ENCODE results near the gene TBC1D22A. TPM values are rescaled to one million over a fixed set of nuclear protein-coding genes. Genes with fewer than 3 reads are reported as not detected.

The TBC1D22A gene
- total RNA-seq, 4 donors from 2014 or later, result 31.2 to 111 (median 41.8) TPM

GRCh38 chr22:46986788-46987187 is 224.3 kb downstream of the TBC1D22A start:
- 97% methylated on average over 11 of the region's 11 CpGs; no CpG with 5 or more reads in 1 of the 2 donors for WGBS, 2 donors (ENCODE audit: low coverage in 1 of 2)
- no peak for DNase-seq
- Histone ChIP-seq H3K9me3 (no peaks in the 10 kb centered on the region), H3K36me3 (no peaks in the 10 kb centered on the region), H3K4me1 (no peaks in the 10 kb centered on the region), H3K4me3 (no peak overlapping the region), H3K27me3 (no peaks in the 10 kb centered on the region), H3K27ac (no peak overlapping the region)
- TF ChIP-seq POLR2AphosphoS5 (IDR thresholded peaks at IDR 0.05) (no peak), POLR2A (IDR thresholded peaks at IDR 0.05) (no peak), EP300 (IDR thresholded peaks at IDR 0.05; ENCODE audit: low read depth) (no peak)
- TF ChIP-seq, protein P1, sequence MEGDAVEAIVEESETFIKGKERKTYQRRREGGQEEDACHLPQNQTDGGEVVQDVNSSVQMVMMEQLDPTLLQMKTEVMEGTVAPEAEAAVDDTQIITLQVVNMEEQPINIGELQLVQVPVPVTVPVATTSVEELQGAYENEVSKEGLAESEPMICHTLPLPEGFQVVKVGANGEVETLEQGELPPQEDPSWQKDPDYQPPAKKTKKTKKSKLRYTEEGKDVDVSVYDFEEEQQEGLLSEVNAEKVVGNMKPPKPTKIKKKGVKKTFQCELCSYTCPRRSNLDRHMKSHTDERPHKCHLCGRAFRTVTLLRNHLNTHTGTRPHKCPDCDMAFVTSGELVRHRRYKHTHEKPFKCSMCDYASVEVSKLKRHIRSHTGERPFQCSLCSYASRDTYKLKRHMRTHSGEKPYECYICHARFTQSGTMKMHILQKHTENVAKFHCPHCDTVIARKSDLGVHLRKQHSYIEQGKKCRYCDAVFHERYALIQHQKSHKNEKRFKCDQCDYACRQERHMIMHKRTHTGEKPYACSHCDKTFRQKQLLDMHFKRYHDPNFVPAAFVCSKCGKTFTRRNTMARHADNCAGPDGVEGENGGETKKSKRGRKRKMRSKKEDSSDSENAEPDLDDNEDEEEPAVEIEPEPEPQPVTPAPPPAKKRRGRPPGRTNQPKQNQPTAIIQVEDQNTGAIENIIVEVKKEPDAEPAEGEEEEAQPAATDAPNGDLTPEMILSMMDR (IDR thresholded peaks at IDR 0.05), result no peak
- intact Hi-C loops (cut with DNase I; ENCODE audit: low total_unique reads) (no loop called here), in situ Hi-C loops (cut with MboI; ENCODE audit: low pct_ligation_motif_present in 1 of 4, low pct_unique_long_range_greater_than_20kb in 1 of 4, low sequenced_read_pairs in 3 of 4) (no loop called here)

GRCh38 chr22:46990937-46991550 is 228.6 kb downstream of the TBC1D22A start:
- Histone ChIP-seq H3K27me3 (no peaks in the 10 kb centered on the region), H3K4me1 (no peaks in the 10 kb centered on the region), H3K4me3 (no peak overlapping the region), H3K27ac (no peak overlapping the region), H3K36me3 (no peaks in the 10 kb centered on the region), H3K9me3 (no peaks in the 10 kb centered on the region)
- intact Hi-C loops (cut with DNase I; ENCODE audit: low total_unique reads) (no loop called here), in situ Hi-C loops (cut with MboI; ENCODE audit: low pct_ligation_motif_present in 1 of 4, low pct_unique_long_range_greater_than_20kb in 1 of 4, low sequenced_read_pairs in 3 of 4) (no loop called here)
- DNase-seq, result no peak
- WGBS, 2 donors (ENCODE audit: low coverage in 1 of 2), result 95% methylated on average over 12 of the region's 12 CpGs; no CpG with 5 or more reads in 1 of the 2 donors
- TF ChIP-seq, protein P1 (IDR thresholded peaks at IDR 0.05), result no peak
- TF ChIP-seq POLR2AphosphoS5 (IDR thresholded peaks at IDR 0.05) (no peak), POLR2A (IDR thresholded peaks at IDR 0.05) (no peak), EP300 (IDR thresholded peaks at IDR 0.05; ENCODE audit: low read depth) (no peak)

DNA sequence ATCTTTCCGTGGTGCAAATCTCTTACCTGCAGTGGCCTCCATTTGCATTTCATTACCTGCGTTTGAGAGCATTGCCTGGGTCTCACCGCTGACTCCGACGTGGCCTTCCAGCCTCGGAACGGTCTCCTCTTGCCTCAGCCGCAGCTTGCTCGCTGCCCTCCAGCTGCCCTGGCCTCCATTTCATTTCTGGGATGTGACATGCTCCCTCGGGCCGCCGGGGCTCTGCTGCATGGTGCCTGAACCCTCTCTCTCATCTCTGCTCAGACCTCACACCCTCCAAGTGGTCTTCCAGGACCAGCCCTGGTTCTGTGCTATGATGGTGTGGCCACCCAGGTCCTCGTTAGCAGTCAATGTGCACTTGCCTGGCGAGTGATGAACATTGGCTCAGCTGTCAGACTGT is 229.2 kb downstream of the TBC1D22A start:
- no peak for DNase-seq
- 80 to 98% methylated on average over 5 to 14 of the region's 14 CpGs for WGBS, 2 donors (ENCODE audit: low coverage in 1 of 2)
- in situ Hi-C loops (cut with MboI; ENCODE audit: low pct_ligation_motif_present in 1 of 4, low pct_unique_long_range_greater_than_20kb in 1 of 4, low sequenced_read_pairs in 3 of 4), result no loop called here
- Histone ChIP-seq H3K9me3 (no peaks in the 10 kb centered on the region), H3K27me3 (no peaks in the 10 kb centered on the region), H3K27ac (no peak overlapping the region), H3K36me3 (no peaks in the 10 kb centered on the region), H3K4me1 (no peaks in the 10 kb centered on the region), H3K4me3 (no peak overlapping the region)
- TF ChIP-seq POLR2AphosphoS5 (IDR thresholded peaks at IDR 0.05), result no peak
- TF ChIP-seq, protein P1 (IDR thresholded peaks at IDR 0.05), result no peak
- no peak for TF ChIP-seq POLR2A (IDR thresholded peaks at IDR 0.05)
- no peak for TF ChIP-seq EP300 (IDR thresholded peaks at IDR 0.05; ENCODE audit: low read depth)
- intact Hi-C loops (cut with DNase I; ENCODE audit: low total_unique reads), result no loop called here

GRCh38 chr22:46992121-46992731 is 229.8 kb downstream of the TBC1D22A start:
- DNase-seq, result no peak
- TF ChIP-seq EP300 (IDR thresholded peaks at IDR 0.05; ENCODE audit: low read depth), result no peak
- TF ChIP-seq POLR2A (IDR thresholded peaks at IDR 0.05), result no peak
- TF ChIP-seq POLR2AphosphoS5 (IDR thresholded peaks at IDR 0.05), result no peak
- TF ChIP-seq, protein P1 (IDR thresholded peaks at IDR 0.05), result no peak
- in situ Hi-C loops (cut with MboI; ENCODE audit: low pct_ligation_motif_present in 1 of 4, low pct_unique_long_range_greater_than_20kb in 1 of 4, low sequenced_read_pairs in 3 of 4) (no loop called here), intact Hi-C loops (cut with DNase I; ENCODE audit: low total_unique reads) (no loop called here)
- Histone ChIP-seq H3K27me3 (no peaks in the 10 kb centered on the region), H3K36me3 (no peaks in the 10 kb centered on the region), H3K27ac (no peak overlapping the region), H3K4me3 (no peak overlapping the region), H3K9me3 (no peaks in the 10 kb centered on the region), H3K4me1 (no peaks in the 10 kb centered on the region)
- 89% methylated on average over 25 of the region's 25 CpGs; no CpG with 5 or more reads in 1 of the 2 donors for WGBS, 2 donors (ENCODE audit: low coverage in 1 of 2)

Data from transverse colon (tissue), 4 donors.